NCI-H524 treated with DMSO at 0.1 percent for 48 hours (cell line): ENCODE results near the gene AP1M1.
"Not testable (repeated sequence)": the region's sequence is repeated elsewhere in the genome, so short reads cannot be mapped to it uniquely, and the experiment has no call there.

ENCODE experiments used
- DNase-seq: peaks from one replicate; lab custom pipeline; 2025; lab: John Stamatoyannopoulos, UW

AP1M1 gene

GRCh38 chr19:16261584-16262368 lies 64.1 kb downstream of the AP1M1 start:
- no peak for DNase-seq

GRCh38 chr19:16262618-16263017 lies 64.9 kb downstream of the AP1M1 start:
- DNase-seq: no peak

- no peak for DNase-seq
Observed at GRCh38 chr19:16263141-16263761, 65.5 kb downstream of the AP1M1 start.

GRCh38 chr19:16265205-16265604 lies 67.5 kb downstream of the AP1M1 start:
- no peak for DNase-seq

- no peak for DNase-seq
Observed at GRCh38 chr19:16265890-16266585, 68.3 kb downstream of the AP1M1 start.

- no peak for DNase-seq
Observed at GRCh38 chr19:16266586-16266942, 68.9 kb downstream of the AP1M1 start.

GRCh38 chr19:16268676-16269319 lies 71.1 kb downstream of the AP1M1 start:
- no peak for DNase-seq

GRCh38 chr19:16272945-16273344 lies 75.2 kb downstream of the AP1M1 start:
- no peak for DNase-seq

- no peak for DNase-seq
Observed at GRCh38 chr19:16274447-16274846, 76.7 kb downstream of the AP1M1 start.

GRCh38 chr19:16280306-16280705 lies 82.6 kb downstream of the AP1M1 start:
- DNase-seq: no peak

GRCh38 chr19:16281743-16282142 lies 84.0 kb downstream of the AP1M1 start:
- DNase-seq: no peak

- DNase-seq: no peak
Observed at GRCh38 chr19:16283210-16284061, 85.7 kb downstream of the AP1M1 start.

- DNase-seq: no peak
Observed at GRCh38 chr19:16284505-16284904, 86.8 kb downstream of the AP1M1 start.

- not testable (repeated sequence) for DNase-seq
Observed at GRCh38 chr19:16285079-16285478, 87.4 kb downstream of the AP1M1 start.

GRCh38 chr19:16285769-16286498 lies 88.2 kb downstream of the AP1M1 start:
- DNase-seq: no peak

- DNase-seq: no peak
Observed at GRCh38 chr19:16288544-16288943, 90.8 kb downstream of the AP1M1 start.

- no peak for DNase-seq
Observed at GRCh38 chr19:16289594-16289993, 91.9 kb downstream of the AP1M1 start.

- no peak for DNase-seq
Observed at GRCh38 chr19:16290692-16291091, 93.0 kb downstream of the AP1M1 start.

- no peak for DNase-seq
Observed at GRCh38 chr19:16293118-16294091, 95.7 kb downstream of the AP1M1 start.

- DNase-seq: no peak
Observed at GRCh38 chr19:16295057-16295456, 97.3 kb downstream of the AP1M1 start.
